ENCODE results near the gene TSPAN4. TPM values are rescaled to one million over a fixed set of nuclear protein-coding genes. Genes with fewer than 3 reads are reported as not detected.
A peak's percentile ranks its signal among the peaks of the same experiment; 100 is the strongest.

Gene TSPAN4
- total and polyA plus RNA-seq, 2 donors (not counting 1 experiment from before 2014, with no cell fraction given), result 2.9 to 7.4 TPM

- peaks cover 44 to 51% of the 10 kb centered on the region in 2 donors for H3K4me1 ChIP-seq (ENCODE audit: control insufficient read depth in 2 of 2, insufficient read depth in 2 of 2, low read length in 2 of 2)
- no peaks in the 10 kb centered on the region for H3K79me2 ChIP-seq (ENCODE audit: control insufficient read depth, insufficient read depth, low read length)
- intact Hi-C loops (cut with micrococcal nuclease), result loop anchor here (1.0 kb wide), 1 partner anchor 8 kb away; the partner anchor contains the start of genes POLR2L and TSPAN4
- peak overlapping the region; percentile 71 for H3K4me3 Mint-ChIP-seq
- peaks cover 7% of the 10 kb centered on the region for H3K27me3 Mint-ChIP-seq
- no peak overlapping the region for H3K27ac ChIP-seq (ENCODE audit: low read length in 2 of 2)
- H3K27ac Mint-ChIP-seq, result no peak overlapping the region
- H3K9ac ChIP-seq (ENCODE audit: low read length), result no peak overlapping the region
- H3K9me3 Mint-ChIP-seq (ENCODE audit: insufficient read depth), result no peaks in the 10 kb centered on the region
- peaks cover 34% of the 10 kb centered on the region for H3K4me1 Mint-ChIP-seq
- TF ChIP-seq CTCF (IDR thresholded peaks at IDR 0.05) (no peak), EZH2 (IDR thresholded peaks at IDR 0.05; ENCODE audit: borderline replicate concordance, insufficient read depth, low read depth, low read length, poor library complexity, severe bottlenecking) (no peak)
- peaks cover 54% of the 10 kb centered on the region for H4K20me1 ChIP-seq (ENCODE audit: control insufficient read depth, insufficient read depth, low read length, poor library complexity, severe bottlenecking)
- H3K27me3 ChIP-seq (replicated peaks in 1 of 4; ENCODE audit: control extremely low read depth in 1 of 4, control insufficient read depth in 3 of 4, insufficient read depth in 4 of 4, low read length in 3 of 4), result peaks cover 0 to 49% (median 15%) of the 10 kb centered on the region in 4 experiments
- H3K4me2 ChIP-seq (replicated peaks; ENCODE audit: low read depth, low read length, poor library complexity, severe bottlenecking), result peak overlapping the region; percentile 88
- no peak overlapping the region for H2AFZ ChIP-seq (ENCODE audit: insufficient read depth, low read depth, low read length, poor library complexity, severe bottlenecking)
- H3K4me3 ChIP-seq (ENCODE audit: control extremely low read depth in 1 of 5, extremely low read depth in 1 of 5, insufficient read depth in 1 of 5, low read depth in 2 of 5, low read length in 4 of 5), result peak overlapping the region in 1 of 5 experiments; percentile 49
- H3K9me3 ChIP-seq (ENCODE audit: control extremely low read depth in 1 of 3, control insufficient read depth in 2 of 3, insufficient read depth in 1 of 3, low read length in 2 of 3), result peaks cover 0 to 9% (median 0%) of the 10 kb centered on the region in 3 donors
- ChIA-PET CTCF (interaction anchor here (0.9 to 2.1 kb wide), 2 partner anchors 10 to 13 kb away, joined by 3 to 6 read pairs; partner anchors contain the start of gene TSPAN4), POLR2A (interaction anchor here (2.0 kb wide), 1 partner anchor 14 kb away, joined by 8 read pairs; the partner anchor contains the start of gene PNPLA2)
- WGBS (ENCODE audit: insufficient coverage), result 87% methylated on average over 3 of the region's 9 CpGs
- DNase-seq (no peak), ATAC-seq (ENCODE audit: low read depth) (no peak)
- H3K36me3 ChIP-seq (replicated peaks in 1 of 2; ENCODE audit: control extremely low read depth in 1 of 2, control insufficient read depth in 1 of 2, extremely low read depth in 1 of 2, insufficient read depth in 2 of 2, low read length in 1 of 2), result peaks cover 0 to 8% of the 10 kb centered on the region in 2 experiments
Measured at GRCh38 chr11:833849-834311, 8.8 kb upstream of the TSPAN4 start.
